ENCODE measurements around the gene OR2M5.

OR2M5 gene, protein sequence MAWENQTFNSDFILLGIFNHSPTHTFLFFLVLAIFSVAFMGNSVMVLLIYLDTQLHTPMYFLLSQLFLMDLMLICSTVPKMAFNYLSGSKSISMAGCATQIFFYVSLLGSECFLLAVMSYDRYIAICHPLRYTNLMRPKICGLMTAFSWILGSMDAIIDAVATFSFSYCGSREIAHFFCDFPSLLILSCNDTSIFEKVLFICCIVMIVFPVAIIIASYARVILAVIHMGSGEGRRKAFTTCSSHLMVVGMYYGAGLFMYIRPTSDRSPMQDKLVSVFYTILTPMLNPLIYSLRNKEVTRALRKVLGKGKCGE

DNA sequence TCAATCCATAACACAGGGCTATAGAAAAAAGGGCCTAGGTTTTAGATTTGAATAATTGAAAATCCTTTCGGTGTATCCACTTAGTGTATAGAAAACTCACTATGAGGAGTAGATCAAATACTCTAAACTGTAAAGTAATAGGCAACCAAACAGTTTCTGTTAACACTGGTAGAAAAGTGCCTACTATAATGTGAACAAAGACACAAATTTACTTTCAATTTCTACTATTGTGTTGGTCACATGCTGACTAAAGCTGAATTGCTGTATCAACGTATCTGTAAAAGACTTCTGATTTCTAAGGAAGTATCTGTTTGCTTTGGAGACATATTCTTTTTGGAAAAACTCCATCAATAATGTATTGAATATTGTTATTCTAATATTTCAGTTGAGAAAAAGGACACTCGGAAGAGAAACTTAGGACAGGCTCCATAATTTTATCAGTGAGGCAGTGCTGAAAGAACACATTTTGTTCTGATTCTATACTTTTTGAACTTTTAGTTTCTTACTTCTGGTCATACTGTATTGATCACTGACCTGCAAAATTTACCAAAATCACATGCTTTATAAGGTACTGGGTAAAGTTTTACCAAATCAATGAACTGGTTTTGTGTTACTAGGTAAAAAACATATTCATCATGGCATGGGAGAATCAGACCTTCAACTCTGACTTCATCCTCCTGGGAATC is at the start of gene OR2M5:
Gene OR2M5 (plus strand): TSS at position 636 of the 686 bp plus-strand sequence. CDS start 0 bp downstream, at position 636.
- DNase-seq = no peak

DNA sequence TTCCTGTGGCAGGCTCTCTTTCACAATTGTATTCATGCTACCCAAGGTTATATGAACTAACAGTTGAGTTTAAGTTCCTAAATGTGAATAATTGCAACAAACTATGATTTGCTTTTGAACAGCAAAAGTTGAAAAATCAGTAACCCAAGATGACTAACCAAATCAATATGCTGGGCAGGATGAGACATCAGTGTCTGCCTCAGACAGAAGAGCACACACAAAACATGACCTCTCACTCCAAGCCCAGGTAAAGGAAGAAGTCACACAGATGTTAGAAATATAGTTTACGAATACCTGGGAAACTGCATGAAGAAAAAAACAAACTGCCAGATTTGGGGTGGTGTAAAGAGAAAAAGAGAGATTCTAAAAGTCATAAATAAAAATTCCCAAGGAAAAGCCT is 46.4 kb upstream of the OR2M5 start:
- DNase-seq = no peak

DNA sequence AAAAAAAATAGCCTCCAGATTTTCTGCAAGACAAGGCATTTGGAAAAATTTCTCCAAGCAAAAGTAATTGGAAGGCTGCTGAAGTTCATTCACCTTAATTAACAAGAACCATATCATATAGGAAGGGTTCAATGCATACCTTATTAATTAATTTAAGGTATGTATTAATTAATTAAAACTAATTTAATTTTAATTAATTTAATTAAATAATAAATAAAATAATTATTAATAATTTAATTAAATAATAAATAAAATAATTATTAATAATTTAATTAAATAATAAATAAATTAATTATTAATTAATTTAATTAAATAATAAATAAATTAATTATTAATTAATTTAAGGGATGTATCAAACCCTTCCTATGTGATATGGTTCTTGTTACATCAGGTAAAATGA is 42.1 kb upstream of the OR2M5 start:
- no peak for DNase-seq

DNA sequence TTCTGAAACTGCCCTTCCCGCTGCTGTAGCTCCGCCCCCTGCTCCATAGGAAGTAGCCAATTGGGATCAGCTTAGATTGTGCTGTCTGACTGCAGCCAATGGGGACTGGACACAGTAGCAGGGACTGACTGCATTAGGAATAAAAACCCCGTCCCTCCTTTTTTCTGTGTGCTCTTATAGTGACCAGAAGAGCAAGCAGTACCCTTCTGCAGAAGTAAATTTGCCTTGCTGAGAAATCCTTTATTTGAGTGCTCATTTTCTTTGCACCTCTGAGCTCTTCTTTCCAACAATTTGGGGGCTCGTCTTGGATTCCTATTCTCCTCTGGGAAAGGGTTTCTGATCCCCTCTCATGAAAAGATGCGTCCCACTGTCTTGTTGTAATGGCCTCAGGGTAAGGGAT is 33.8 kb upstream of the OR2M5 start:
- no peak for DNase-seq

DNA sequence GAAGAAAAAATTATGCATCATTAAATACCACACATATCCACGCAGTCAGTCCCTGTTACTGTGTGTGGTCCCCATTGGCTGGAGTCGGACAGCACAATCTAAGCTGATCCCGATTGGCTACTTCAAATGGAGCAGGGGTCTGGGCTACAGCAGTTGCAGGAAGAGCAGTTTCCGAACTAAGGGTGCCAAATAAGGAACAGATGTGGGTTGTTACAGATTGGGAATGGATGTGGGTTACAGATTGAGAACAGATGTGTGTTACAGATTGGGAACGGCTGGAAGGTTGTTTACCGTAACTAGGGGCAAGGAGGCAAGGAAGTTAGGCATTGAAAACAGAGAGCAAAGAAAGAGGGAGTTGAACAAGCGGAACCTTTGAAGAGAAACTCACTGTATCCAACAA is 30.1 kb upstream of the OR2M5 start:
- no peak for DNase-seq

DNA sequence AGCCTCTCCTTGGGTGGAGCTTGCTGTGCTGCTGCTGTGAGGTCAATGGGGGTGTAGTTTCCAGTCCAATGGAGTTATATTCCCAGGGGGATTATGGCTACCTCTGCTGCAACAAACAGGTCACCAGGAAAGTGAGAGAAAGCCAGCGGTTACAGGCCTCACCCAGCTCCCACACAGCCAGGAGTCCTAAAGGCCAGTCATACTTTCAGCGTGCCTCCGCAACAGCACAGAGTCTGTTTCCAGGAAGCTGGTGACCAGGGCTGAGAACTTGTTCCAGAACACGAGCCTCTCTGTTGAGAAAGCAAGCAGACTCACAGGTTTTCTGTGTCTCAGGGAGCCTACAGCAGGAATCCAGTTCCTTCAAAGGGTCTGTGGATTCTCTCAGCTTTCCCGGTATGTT is 17.3 kb upstream of the OR2M5 start:
- no peak for DNase-seq

DNA sequence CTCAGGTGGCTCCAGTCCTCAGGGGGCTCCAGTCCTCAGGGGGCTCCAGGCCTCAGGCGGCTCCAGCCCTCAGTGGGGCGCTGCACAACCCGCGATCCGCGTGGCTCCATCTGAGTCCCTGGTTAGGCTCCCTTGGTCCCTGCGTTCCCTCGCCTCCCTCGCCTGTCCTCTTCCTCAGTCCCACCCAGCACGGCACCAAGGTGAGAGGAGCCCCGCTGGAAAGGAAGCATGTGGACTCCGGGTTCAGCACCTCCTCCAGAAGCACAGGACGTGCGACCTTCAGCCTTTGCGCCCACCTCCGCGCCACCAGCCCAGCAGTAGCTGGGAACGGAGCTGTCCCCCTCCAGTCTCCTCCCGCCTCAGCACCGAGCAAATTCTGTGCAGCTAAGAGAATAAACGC is 8.1 kb upstream of the OR2M5 start:
- no peak for DNase-seq

DNA sequence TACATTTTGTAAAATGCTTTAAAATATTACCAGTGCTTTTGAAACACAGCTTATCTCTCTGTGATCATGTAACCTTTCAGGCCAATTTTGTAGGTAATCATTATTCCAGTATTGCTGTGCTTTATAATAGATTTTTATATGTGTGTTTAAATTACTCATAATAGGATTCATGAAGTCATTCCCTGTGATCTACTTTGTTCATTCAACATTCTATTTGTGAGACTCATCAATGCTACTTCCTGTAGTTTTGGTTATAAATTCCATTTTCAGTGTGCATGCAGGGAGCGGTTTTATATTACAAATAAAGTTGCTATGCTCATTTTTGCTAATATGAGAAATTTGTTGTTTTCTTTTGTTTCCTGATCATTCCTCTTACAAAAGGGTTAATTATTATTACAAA is 4.1 kb upstream of the OR2M5 start:
- DNase-seq = no peak

DNA sequence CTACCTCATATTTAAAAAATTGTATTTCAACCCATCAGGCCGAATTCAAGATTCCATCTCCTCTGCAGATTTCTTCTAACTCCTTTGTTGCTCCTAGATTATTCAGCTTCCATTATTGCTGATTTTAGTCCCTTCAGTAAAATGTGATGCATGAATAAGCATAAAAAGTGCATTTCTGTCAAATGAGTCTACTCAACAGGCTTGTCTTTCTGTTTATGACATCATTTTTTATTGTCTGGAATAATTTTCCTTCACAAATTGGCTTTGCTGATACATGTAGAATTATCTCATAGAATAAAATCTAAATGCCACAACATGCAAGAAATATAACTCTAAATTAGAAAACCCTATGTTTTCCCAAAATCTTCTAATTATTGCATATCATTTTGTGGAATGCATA is 1.6 kb upstream of the OR2M5 start:
- DNase-seq = no peak

DNA sequence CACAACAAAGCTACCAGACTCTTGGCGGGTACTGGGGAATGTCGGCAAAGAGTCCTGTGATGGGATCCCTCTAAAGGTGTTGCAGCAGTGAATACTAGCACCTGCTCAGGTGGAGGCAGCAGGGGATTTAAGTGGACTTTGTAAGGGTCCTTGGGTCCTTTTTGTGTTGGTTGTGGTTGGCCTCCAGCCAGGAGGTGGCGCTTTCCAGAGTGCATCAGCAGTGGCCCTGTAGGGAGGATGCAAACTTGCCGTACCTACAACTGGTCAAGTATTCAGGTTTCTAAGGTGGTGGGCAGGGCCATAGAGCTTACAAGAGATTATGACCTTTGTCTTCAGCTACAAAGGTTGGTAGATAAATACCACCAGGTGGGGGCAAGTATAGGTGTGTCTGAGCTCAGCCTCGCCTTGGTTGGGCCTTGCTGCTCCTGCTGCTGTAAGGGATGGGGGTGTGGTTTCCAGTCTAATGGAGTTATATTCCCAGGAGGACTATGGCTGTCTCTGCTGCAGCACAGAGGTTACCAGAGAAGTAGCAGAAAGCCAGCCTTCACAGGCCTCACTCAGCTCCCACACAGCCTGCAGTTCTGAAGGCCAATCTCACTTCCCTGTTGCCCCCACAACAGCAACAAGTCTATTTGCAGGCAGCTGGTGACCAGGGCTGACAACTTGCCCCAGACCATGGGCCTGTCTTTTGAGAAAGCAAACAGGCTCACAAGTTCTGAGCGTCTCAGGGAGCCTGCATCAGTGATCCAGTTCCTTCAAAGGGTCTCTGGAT is 7.3 kb downstream of the OR2M5 start:
- no peak for DNase-seq

DNA sequence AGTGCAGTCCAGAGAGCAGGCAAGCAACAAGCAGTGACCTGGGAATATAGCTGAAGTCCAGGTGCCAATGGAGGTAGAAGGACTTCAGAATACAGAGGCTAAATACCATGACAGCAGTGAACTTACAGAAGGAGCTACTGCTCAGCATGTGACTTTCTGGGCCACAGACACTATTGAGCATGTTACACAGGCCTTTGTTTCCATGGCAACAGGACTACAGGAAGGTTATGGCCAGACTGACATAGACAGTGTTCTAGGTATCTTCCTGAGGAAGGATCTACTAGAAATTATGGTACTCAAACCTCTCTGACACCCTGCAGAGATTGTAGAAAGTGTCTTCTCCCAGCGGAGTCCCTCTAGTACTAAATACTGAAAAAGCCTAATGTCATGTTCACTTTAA is 11.0 kb downstream of the OR2M5 start:
- DNase-seq = no peak

DNA sequence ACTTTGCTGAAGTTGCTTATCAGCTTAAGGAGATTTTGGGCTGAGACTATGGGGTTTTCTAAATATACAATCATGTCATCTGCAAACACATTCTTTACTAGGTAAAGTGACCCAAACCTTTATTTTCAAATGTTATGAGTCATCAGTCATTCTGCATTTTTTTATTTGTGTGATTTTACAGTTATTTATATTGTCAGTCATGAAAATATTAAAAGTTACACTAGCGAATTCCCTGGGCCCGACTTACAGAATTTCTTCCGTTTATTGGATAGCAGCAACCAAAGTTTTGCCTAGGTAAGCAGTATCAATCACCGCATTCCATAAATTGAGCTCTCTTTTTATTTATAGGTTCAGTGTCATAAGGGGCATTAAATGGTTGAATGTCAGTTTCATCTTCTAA is 13.8 kb downstream of the OR2M5 start:
- no peak for DNase-seq

DNA sequence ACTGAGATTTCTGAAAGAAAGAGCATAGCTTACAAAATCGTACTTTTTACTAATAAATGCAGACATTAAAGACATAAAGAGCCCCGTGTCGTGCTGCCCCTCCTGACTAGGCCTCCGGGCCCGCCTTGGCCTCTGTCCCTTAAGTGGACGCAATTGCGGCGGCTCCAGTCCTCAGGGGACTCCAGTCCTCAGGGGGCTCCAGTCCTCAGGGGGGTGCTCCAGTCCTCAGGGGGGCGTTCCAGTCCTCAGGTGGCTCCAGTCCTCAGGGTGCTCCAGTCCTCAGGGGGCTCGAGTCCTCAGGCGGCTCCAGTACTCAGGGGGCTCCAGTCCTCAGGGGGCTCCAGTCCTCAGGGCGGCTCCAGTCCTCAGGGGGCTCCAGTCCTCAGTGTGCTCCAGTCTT is 19.1 kb downstream of the OR2M5 start:
- no peak for DNase-seq

DNA sequence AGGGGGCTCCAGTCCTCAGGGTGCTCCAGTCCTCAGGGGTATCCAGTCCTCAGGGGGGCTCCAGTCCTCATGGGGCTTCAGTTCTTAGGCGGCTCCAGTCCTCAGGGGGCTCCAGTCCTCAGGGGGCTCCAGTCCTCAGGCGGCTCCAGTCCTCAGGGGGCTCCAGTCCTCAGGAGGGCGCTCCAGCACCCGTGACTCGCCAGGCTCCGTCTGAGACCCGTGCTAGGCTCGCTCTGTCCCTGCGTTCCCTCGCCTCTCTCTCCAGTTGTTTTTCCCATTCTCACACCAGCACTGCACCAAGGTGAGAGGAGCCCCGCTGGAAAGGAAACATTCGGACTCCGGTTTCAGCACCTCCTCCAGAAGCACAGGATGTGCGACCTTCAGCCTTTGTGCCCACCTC is 20.2 kb downstream of the OR2M5 start:
- DNase-seq = no peak

DNA sequence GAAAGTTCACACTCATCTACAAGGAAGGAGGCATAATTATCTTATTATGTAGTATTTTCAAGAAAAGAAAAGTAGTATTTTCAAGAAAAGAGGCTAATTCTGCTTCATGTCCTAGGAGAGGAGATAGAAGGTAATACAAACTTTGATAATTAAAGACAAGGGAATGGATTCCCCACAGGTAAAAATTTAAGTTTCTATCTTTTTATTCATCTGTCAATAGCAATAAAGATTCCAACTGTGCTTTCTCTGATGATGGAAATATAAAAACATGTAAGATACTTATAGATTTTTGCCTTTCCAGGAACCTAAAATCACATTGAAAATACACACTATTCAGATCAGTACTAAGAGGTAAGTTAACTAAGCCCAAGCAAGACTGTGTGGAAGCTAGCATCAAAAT is 29.6 kb downstream of the OR2M5 start, which contains the start of gene OR2M2:
Gene OR2M2 (plus strand): TSS at position 301 of the 400 bp plus-strand sequence. CDS start 5,165 bp downstream, outside the sequence.
- no peak for DNase-seq

DNA sequence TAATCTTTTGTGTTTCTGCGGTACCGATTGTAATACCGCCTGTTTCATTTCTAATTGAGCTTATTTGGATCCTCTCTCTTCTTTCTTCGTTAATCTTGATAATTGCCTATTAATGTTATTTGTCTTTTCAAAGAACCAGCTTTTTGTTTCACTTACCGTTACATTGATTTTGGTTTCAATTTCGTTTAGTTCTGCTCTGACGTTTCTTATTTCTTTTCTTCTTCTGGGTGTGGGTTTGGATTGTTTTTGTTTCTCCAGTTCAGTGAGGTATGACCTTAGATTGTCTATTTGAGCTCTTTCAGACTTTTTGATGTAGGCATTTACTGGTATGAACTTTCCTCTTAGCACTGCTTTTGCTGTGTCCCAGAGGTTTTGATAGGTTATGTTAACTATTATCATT is 39.0 kb downstream of the OR2M5 start:
- no peak for DNase-seq

DNA sequence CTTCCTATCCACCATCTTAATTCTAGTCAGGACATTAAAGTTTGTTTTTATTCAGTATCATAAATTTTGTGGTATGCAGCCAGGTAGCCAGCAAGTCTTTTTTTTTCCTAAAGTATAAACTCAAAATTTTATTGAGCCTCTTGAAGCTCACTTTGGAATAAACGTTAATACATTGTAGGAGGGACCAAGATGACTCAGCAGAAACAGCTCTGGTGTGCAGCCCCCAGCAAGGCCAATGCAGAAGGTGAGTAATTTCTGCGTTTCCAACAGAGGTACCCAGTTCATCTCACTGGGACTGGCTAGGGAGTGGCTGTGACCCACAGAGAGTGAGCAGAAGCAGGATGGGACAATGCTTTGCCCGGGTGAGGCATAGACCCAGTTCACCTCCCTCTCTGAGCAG is 42.4 kb downstream of the OR2M5 start:
- no peak for DNase-seq

DNA sequence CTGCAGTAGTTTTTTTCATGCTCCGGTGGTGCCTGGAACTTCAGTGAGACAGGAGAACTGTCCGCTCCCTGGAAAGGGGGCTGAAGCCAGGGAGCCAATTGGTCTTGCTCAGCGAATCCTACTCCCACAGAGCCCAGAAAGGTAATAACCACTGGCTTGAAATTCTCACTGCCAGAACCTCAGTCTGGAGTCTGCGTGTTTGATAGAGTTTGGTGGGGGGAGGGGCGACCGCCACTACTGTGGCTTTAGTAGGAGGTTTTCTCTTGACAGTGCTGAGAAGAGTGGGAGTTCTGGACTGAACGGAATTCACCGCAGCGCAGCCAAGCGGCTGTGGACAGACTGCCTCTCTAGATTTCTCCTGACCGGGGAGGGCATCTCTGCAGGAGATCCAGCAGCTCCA is 44.1 kb downstream of the OR2M5 start:
- DNase-seq = no peak

DNA sequence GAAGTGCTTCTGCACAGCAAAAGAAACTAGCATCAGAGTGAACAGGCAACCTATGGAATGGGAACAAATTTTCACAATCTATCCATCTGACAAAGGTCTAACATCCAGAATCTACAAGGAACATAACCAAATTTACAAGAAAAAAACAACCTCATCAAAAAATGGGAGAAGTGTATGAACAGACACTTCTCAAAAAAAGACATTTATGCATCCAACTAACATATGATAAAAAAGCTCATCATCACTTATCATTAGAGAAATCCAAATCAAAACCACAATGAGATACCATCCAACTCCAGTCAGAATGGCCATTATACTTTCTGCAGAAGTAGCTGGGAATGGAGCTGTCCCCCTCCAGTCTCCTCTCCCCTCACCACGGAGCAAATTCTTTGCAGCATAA is 49.2 kb downstream of the OR2M5 start:
- no peak for DNase-seq

All from NCI-H82 (cell line).